T1000 (cell line): ENCODE results near the gene PCGF2.
"Not testable (repeated sequence)": the region's sequence is repeated elsewhere in the genome, so short reads cannot be mapped to it uniquely, and the experiment has no call there.

Experiments
- DNase-seq: peaks from one replicate; lab custom pipeline; 2025; ENCODE audit warnings: mixed read lengths; lab: John Stamatoyannopoulos, UW

Gene PCGF2

GRCh38 chr17:38735161-38735997 is 12.8 kb downstream of the PCGF2 start:
- DNase-seq = peak; percentile 26

- no peak for DNase-seq
These were observed 13.9 kb downstream of the PCGF2 start for GRCh38 chr17:38733982-38734973.

GRCh38 chr17:38733282-38733981 is 14.7 kb downstream of the PCGF2 start:
- DNase-seq = no peak

- no peak for DNase-seq
These were observed 15.5 kb downstream of the PCGF2 start for GRCh38 chr17:38732376-38733281.

GRCh38 chr17:38731526-38732294 is 16.4 kb downstream of the PCGF2 start:
- DNase-seq = no peak

GRCh38 chr17:38730526-38731379 is 17.4 kb downstream of the PCGF2 start:
- peak; percentile 33 for DNase-seq

GRCh38 chr17:38729886-38730525 is 18.1 kb downstream of the PCGF2 start, which contains the start of gene CISD3:
CISD3 (plus strand) TSS chr17:38730341; CDS start chr17:38730359, 18 bp downstream.
- peak; percentile 70 for DNase-seq

- DNase-seq = no peak
These were observed 18.7 kb downstream of the PCGF2 start for GRCh38 chr17:38729368-38729885.

GRCh38 chr17:38728290-38728831 is 19.8 kb downstream of the PCGF2 start:
- DNase-seq = no peak

- no peak for DNase-seq
These were observed 20.4 kb downstream of the PCGF2 start for GRCh38 chr17:38727736-38728135.

GRCh38 chr17:38726145-38726544 is 22.0 kb downstream of the PCGF2 start:
- not testable (repeated sequence) for DNase-seq

- DNase-seq = no peak
These were observed 23.1 kb downstream of the PCGF2 start for GRCh38 chr17:38725066-38725465.

GRCh38 chr17:38724337-38724988 is 23.7 kb downstream of the PCGF2 start:
- no peak for DNase-seq

GRCh38 chr17:38721802-38722201 is 26.3 kb downstream of the PCGF2 start:
- DNase-seq = no peak

- no peak for DNase-seq
These were observed 27.2 kb downstream of the PCGF2 start for GRCh38 chr17:38720941-38721340.

GRCh38 chr17:38719943-38720641 is 28.0 kb downstream of the PCGF2 start:
- no peak for DNase-seq
